LNCaP clone FGC (cell line): ENCODE results near the gene RUSC1.

Experiments used
- DNase-seq: peaks from one replicate; pipeline ENCODE4 v3.0.0-alpha.2; 2011; ENCODE audit warnings: low read depth
- H3K4me3 ChIP-seq: 2 replicates; pipeline ENCODE4 v1.5.1; 2011; ENCODE audit warnings: mild to moderate bottlenecking, low read depth, low read length, control low read depth
- TF ChIP-seq, protein P1 (sequence below): IDR thresholded peaks from 2 replicates; pipeline ENCODE4 v1.5.1; 2012; ENCODE audit warnings: mild to moderate bottlenecking; ENCODE audit not compliant: control insufficient read depth, insufficient read depth; ENCODE audit errors: extremely low read depth

RUSC1 gene

DNA sequence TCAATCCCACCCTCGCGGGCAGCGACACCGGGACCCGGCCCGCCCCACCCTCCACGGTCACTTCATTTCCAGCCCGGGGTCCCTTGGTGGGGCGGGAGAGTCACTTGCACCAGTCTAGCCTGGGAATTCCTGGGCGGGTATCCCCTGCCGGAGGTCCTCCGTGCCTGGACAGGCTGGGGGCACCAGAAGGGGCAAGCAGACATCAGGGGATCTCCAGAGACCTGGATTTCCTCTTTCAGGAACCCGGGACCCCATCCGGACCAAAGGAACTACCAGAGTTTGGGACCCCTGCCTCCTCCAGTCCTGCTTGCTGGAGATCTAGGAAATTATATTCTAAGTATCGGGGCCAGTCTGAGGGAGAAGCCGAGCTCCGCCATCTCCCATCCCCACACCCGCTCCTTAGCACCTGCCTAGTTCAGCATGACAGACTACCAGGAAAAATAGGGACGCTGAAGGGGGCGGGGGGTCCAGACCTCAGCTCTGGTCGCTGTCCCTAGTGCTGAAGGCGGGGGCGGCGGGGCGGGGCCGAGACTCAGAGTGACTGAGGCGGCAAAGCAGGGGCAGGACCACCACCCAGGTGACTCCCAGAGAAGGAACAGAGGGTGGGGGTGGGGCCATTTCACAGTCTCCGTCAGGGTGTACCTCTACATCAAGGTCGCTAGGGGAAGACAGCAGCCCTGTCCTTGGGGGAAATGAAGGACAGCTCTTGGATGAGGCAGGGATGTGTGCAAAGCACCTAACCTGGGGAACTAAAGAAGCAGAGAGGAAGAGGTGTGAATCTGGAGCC, 42.6 kb upstream of the RUSC1 start:
- peak overlapping the region; percentile 56 for H3K4me3 ChIP-seq
- TF ChIP-seq, protein P1, sequence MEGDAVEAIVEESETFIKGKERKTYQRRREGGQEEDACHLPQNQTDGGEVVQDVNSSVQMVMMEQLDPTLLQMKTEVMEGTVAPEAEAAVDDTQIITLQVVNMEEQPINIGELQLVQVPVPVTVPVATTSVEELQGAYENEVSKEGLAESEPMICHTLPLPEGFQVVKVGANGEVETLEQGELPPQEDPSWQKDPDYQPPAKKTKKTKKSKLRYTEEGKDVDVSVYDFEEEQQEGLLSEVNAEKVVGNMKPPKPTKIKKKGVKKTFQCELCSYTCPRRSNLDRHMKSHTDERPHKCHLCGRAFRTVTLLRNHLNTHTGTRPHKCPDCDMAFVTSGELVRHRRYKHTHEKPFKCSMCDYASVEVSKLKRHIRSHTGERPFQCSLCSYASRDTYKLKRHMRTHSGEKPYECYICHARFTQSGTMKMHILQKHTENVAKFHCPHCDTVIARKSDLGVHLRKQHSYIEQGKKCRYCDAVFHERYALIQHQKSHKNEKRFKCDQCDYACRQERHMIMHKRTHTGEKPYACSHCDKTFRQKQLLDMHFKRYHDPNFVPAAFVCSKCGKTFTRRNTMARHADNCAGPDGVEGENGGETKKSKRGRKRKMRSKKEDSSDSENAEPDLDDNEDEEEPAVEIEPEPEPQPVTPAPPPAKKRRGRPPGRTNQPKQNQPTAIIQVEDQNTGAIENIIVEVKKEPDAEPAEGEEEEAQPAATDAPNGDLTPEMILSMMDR, result peak; percentile 47
- DNase-seq, result no peak

DNA sequence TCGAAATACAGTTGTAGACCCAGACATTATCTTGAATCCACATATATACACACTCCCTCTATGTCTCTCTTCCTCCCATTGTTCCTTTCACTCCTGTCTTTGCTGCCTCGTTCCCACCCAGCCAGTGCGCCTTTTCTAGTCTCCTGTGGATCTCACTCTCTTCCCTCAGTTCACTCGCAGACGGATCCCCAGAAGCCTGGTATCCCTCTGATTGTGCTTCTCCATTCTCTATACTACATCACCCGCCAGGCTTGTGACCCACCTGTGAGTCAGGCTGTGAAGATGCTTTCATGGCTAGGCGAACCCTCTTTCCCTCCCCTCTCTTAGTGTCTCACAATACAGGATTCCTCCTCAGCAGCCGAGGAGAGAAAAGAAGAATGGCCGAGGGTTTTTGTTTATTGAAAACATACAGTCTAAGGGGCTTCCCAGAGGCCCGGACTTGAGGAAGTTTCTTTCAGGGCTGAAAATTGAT, 42.0 kb upstream of the RUSC1 start:
- no peak overlapping the region for H3K4me3 ChIP-seq
- TF ChIP-seq, protein P1, result no peak
- DNase-seq, result no peak

DNA sequence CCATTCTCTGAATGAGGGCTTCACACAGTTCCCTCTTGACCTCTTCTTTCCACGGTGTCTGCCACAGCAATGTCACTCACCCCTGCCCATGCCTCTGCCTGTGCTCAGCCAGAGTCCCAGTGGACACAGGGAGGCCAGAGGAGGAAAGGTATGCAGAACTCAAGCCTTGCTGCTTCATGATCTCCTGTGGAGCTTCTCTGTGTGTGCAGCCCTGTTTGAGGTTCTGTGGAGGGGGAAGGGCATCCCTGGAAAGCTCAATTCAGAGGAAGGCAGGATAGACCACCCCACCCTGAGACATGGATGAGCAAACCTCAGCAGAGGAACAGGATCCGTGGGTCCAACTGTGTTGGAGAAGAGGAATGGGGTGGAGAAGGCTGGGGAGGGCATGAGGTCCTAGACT, 41.4 kb upstream of the RUSC1 start:
- TF ChIP-seq, protein P1, result no peak
- no peak overlapping the region for H3K4me3 ChIP-seq
- no peak for DNase-seq

DNA sequence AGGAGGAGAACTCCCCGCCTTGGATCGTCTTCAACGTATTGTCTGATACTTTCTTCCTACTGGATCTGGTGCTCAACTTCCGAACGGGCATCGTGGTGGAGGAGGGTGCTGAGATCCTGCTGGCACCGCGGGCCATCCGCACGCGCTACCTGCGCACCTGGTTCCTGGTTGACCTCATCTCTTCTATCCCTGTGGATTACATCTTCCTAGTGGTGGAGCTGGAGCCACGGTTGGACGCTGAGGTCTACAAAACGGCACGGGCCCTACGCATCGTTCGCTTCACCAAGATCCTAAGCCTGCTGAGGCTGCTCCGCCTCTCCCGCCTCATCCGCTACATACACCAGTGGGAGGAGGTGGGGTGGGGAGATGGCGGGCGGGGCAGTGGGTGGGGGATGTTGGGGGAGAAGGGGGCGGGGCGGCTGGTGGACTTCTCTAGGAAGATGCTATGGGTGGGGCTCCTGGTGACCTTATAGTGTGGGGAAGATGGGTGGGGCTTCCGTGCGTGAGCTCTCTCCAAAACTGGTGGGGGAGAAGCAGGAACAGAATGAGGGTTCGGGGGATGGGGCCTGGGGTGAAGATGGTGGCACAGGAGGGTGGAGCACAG, 38.1 kb upstream of the RUSC1 start:
- TF ChIP-seq, protein P1, result no peak
- H3K4me3 ChIP-seq, result no peak overlapping the region
- no peak for DNase-seq

DNA sequence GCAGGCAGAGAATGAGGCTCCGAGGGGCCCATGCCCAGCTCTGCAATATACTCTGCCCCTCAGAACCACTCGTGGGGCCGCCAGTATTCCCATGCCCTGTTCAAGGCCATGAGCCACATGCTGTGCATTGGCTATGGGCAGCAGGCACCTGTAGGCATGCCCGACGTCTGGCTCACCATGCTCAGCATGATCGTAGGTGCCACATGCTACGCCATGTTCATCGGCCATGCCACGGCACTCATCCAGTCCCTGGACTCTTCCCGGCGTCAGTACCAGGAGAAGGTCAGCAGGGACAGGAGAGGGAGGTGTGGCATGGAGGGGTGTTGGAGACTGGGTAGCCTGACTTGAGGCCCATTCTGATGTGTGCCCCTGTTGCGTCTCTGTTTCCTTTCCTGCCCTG, 36.2 kb upstream of the RUSC1 start:
- TF ChIP-seq, protein P1, result no peak
- H3K4me3 ChIP-seq, result no peak overlapping the region
- no peak for DNase-seq

DNA sequence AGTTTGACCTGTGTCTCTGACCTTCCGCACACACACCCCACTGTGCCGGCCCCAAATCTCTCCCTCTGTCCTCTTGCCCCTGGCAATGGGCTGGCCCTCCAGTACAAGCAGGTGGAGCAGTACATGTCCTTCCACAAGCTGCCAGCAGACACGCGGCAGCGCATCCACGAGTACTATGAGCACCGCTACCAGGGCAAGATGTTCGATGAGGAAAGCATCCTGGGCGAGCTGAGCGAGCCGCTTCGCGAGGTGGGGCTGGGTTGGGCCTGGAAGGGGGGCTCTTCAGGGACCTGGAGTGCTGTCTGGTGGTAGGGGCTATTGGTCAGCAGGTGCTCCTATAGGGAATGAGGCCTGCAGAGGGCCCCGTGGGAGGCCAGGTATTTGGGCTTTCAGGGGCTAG, 35.6 kb upstream of the RUSC1 start:
- no peak for DNase-seq
- TF ChIP-seq, protein P1, result no peak
- no peak overlapping the region for H3K4me3 ChIP-seq
